ENCODE data around the gene EHMT1.

The EHMT1 gene

DNA sequence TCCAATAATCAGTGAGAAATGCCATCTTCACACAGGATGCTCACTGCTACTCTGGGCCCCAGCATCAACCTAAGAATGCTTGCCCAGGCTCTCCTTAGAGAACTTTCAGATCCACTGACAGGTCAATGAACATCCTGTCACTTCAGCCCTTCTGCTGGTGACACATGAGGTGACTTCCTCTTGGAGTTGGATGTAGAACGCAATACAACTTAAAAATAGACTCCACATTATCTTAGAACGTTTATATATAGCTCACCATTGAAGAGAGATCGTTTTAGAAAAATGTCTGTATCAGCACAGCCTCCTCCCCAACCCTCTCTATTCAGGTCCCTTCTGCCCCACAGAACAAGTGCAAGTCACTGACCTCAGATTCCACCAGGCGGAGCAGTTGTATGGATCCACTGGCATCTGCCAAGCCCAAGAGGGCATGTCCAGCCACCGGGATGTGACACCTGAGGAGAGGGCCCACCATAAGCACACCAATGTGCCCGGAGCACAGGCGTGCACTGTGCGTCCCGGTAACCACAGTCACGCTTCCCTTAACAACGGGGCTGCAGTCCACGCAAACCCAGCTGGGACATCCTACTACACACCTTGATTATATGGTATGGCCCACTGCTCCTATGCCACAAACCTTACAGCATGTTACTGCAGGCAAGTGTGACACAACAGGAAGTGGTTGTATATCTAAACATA, 42.9 kb upstream of the EHMT1 start:
- WGBS (ENCODE audit: extremely low coverage, insufficient coverage, low lambda C conversion rate): no CpG with 5 or more reads among the region's 12 CpGs
- DNase-seq: no peak

DNA sequence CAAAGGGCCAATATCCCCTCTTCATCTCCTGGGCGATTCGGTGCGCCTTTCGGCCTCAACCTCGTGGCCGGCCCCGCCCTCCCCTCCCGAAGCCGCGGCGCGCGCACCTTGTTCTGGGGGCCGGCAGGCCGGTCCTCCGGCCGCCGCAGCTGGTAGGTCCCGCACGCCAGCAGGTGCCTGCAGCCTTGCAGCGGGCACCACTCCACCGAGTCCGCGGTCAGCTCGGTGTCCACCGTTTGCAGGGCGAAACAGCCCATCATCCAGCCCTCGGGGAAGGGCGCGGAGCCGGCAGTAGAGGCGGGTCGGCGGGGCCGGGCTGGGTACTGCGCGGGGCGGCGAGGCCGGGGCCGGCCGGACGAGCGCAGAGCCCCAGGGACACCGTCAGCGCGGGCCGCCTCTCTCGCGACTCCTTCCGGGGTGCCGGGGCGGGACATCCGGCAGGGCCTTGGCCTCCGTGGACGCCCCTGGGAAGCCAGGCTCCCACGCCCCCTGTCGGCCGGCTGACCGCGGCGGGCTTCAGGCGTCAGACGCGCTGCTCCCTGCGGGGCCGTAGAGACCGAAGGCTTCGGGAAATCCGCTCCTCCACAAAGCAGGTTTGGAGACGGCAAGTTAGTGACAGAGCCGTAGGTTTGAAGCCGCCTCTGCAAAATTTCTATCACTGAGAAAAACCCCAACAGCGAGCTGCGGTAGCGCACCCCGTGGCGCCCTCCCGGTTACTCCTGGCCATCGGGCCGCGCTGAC, 40.1 kb upstream of the EHMT1 start, which contains the start of gene DPH7:
Gene DPH7 (minus strand): TSS at position 408 of the 741 bp plus-strand sequence. CDS start 148 bp downstream, at position 260.
- Histone ChIP-seq H3K56ac (ENCODE audit: low read length) (peak within 1 kb of the TSS; percentile 99), H3K79me1 (ENCODE audit: low read length) (peaks cover 15% of the 10 kb centered on the region), H3K27ac (ENCODE audit: low read depth, low read length) (peak within 1 kb of the TSS; percentile 51), H4K8ac (ENCODE audit: low read depth, low read length) (peak within 1 kb of the TSS; percentile 66), H4K5ac (ENCODE audit: low read length) (no peak within 1 kb of the TSS), H2BK15ac (replicated peaks; ENCODE audit: low read depth) (no peak within 1 kb of the TSS), H3K18ac (ENCODE audit: low read length) (peak within 1 kb of the TSS; percentile 43), H3K9ac (ENCODE audit: low read length) (peak within 1 kb of the TSS; percentile 98), H3K36me3 (ENCODE audit: control insufficient read depth, insufficient read depth, low read length) (peaks cover 19% of the 10 kb centered on the region), H2BK5ac (ENCODE audit: low read length) (no peak within 1 kb of the TSS), H3K23ac (ENCODE audit: low read length) (peak within 1 kb of the TSS; percentile 99), H3K4me1 (ENCODE audit: control insufficient read depth, low read depth, low read length) (peaks cover 5% of the 10 kb centered on the region), H3K4me3 (ENCODE audit: low read length) (peak within 1 kb of the TSS; percentile 96), H3K79me2 (ENCODE audit: control insufficient read depth, insufficient read depth, low read length) (peaks cover 26% of the 10 kb centered on the region), H3K4me2 (ENCODE audit: low read length) (peak within 1 kb of the TSS; percentile 64), H2AK5ac (ENCODE audit: low read length) (no peak within 1 kb of the TSS), H3K4ac (ENCODE audit: low read depth, low read length) (no peak within 1 kb of the TSS), H3K27me3 (ENCODE audit: insufficient read depth, low read length, poor library complexity) (no peaks in the 10 kb centered on the region), H2BK120ac (ENCODE audit: low read depth, low read length) (no peak within 1 kb of the TSS)
- peak; percentile 94 for DNase-seq
- WGBS (ENCODE audit: extremely low coverage, insufficient coverage, low lambda C conversion rate): no CpG with 5 or more reads among the region's 82 CpGs

More for the DNA sequence above, 42.9 kb upstream of the EHMT1 start:
- Histone ChIP-seq H3K36me3 (ENCODE audit: control insufficient read depth, insufficient read depth, low read length) (peaks cover 18% of the 10 kb centered on the region), H3K4me2 (ENCODE audit: low read length) (no peak overlapping the region), H4K5ac (ENCODE audit: low read length) (no peak overlapping the region), H3K4me3 (ENCODE audit: low read length) (no peak overlapping the region), H4K8ac (ENCODE audit: low read depth, low read length) (no peak overlapping the region), H3K27ac (ENCODE audit: low read depth, low read length) (no peak overlapping the region), H3K9ac (ENCODE audit: low read length) (no peak overlapping the region), H2BK15ac (replicated peaks; ENCODE audit: low read depth) (no peak overlapping the region), H2AK5ac (ENCODE audit: low read length) (no peak overlapping the region), H3K18ac (ENCODE audit: low read length) (no peak overlapping the region), H2BK120ac (ENCODE audit: low read depth, low read length) (no peak overlapping the region), H3K23ac (ENCODE audit: low read length) (no peak overlapping the region), H3K4me1 (ENCODE audit: control insufficient read depth, low read depth, low read length) (peaks cover 5% of the 10 kb centered on the region), H2BK5ac (ENCODE audit: low read length) (no peak overlapping the region), H3K4ac (ENCODE audit: low read depth, low read length) (no peak overlapping the region), H3K56ac (ENCODE audit: low read length) (no peak overlapping the region), H3K79me1 (ENCODE audit: low read length) (peaks cover 12% of the 10 kb centered on the region), H3K27me3 (ENCODE audit: insufficient read depth, low read length, poor library complexity) (no peaks in the 10 kb centered on the region), H3K79me2 (ENCODE audit: control insufficient read depth, insufficient read depth, low read length) (peaks cover 26% of the 10 kb centered on the region)

DNA sequence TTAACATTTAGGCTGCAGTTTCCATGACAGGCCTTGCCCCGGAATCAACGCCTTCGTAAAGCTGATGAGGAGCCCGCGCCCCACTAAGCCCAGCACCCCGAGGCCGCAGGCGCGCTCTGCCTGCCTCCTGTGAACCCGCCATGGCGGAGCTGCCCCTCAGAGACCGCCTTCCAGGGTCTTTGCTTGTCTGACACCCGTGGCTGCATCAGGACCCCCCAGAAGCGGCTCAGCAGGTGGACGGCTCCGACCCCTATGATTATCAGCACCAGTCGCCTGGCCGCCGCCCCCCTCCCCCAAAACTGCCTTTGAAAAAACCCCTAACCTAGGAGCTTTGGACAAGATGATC, 39.6 kb upstream of the EHMT1 start:
- Histone ChIP-seq H3K56ac (ENCODE audit: low read length) (peak overlapping the region; percentile 85), H3K79me1 (ENCODE audit: low read length) (peaks cover 15% of the 10 kb centered on the region), H2BK15ac (replicated peaks; ENCODE audit: low read depth) (no peak overlapping the region), H3K27me3 (ENCODE audit: insufficient read depth, low read length, poor library complexity) (no peaks in the 10 kb centered on the region), H2AK5ac (ENCODE audit: low read length) (no peak overlapping the region), H3K27ac (ENCODE audit: low read depth, low read length) (peak overlapping the region; percentile 29), H3K4me2 (ENCODE audit: low read length) (peak overlapping the region; percentile 48), H3K4me3 (ENCODE audit: low read length) (no peak overlapping the region), H4K5ac (ENCODE audit: low read length) (no peak overlapping the region), H3K36me3 (ENCODE audit: control insufficient read depth, insufficient read depth, low read length) (peaks cover 18% of the 10 kb centered on the region), H4K8ac (ENCODE audit: low read depth, low read length) (no peak overlapping the region), H3K4me1 (ENCODE audit: control insufficient read depth, low read depth, low read length) (peaks cover 5% of the 10 kb centered on the region), H2BK120ac (ENCODE audit: low read depth, low read length) (no peak overlapping the region), H3K18ac (ENCODE audit: low read length) (peak overlapping the region; percentile 43), H3K23ac (ENCODE audit: low read length) (peak overlapping the region; percentile 80), H2BK5ac (ENCODE audit: low read length) (no peak overlapping the region), H3K4ac (ENCODE audit: low read depth, low read length) (no peak overlapping the region), H3K9ac (ENCODE audit: low read length) (peak overlapping the region; percentile 74), H3K79me2 (ENCODE audit: control insufficient read depth, insufficient read depth, low read length) (peaks cover 26% of the 10 kb centered on the region)
- WGBS (ENCODE audit: extremely low coverage, insufficient coverage, low lambda C conversion rate): no CpG with 5 or more reads among the region's 19 CpGs
- no peak for DNase-seq

DNA sequence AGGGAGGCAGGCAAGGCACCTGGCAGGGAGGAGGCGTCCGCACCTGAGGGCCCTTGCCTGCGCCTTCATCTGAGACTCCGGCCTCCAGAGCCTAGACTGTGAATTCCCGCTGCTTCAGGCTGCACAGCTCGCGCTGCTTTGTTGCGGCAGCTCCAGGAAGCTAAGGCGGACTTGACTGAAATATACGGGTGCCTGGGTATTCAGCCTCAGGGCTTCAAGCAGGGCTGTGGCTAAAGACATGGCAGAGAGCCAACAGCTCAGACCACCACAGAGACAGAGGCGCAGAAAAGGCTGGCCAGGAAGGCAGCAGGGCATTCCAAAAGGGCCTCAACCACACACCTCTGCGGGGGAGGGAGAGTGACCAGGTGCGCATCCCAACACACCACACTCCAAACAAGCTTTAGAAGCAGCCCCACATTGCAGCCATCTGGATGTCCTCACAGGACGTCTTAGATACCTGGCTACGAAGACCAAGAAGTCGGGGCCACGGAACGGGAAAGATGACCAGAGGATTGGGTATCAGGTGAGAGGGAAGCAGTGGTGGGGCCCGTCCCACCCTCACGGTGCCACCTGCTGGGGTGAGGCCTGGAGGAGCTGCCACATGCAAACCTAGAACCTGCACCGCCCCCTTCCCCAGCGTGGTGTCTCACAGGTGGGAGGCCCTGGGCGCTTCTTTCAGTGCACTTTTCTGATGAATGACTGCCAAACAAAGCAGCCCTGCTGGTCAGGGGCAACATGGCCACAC, 38.4 kb upstream of the EHMT1 start:
- Histone ChIP-seq H2BK15ac (replicated peaks; ENCODE audit: low read depth) (no peak overlapping the region), H2AK5ac (ENCODE audit: low read length) (no peak overlapping the region), H3K4me2 (ENCODE audit: low read length) (no peak overlapping the region), H3K27ac (ENCODE audit: low read depth, low read length) (no peak overlapping the region), H3K9ac (ENCODE audit: low read length) (no peak overlapping the region), H3K4ac (ENCODE audit: low read depth, low read length) (no peak overlapping the region), H3K36me3 (ENCODE audit: control insufficient read depth, insufficient read depth, low read length) (peaks cover 15% of the 10 kb centered on the region), H4K5ac (ENCODE audit: low read length) (no peak overlapping the region), H3K27me3 (ENCODE audit: insufficient read depth, low read length, poor library complexity) (no peaks in the 10 kb centered on the region), H3K79me1 (ENCODE audit: low read length) (peaks cover 12% of the 10 kb centered on the region), H3K56ac (ENCODE audit: low read length) (no peak overlapping the region), H3K4me3 (ENCODE audit: low read length) (no peak overlapping the region), H3K18ac (ENCODE audit: low read length) (no peak overlapping the region), H3K23ac (ENCODE audit: low read length) (no peak overlapping the region), H2BK5ac (ENCODE audit: low read length) (no peak overlapping the region), H3K79me2 (ENCODE audit: control insufficient read depth, insufficient read depth, low read length) (peaks cover 25% of the 10 kb centered on the region), H3K4me1 (ENCODE audit: control insufficient read depth, low read depth, low read length) (peaks cover 5% of the 10 kb centered on the region), H2BK120ac (ENCODE audit: low read depth, low read length) (no peak overlapping the region), H4K8ac (ENCODE audit: low read depth, low read length) (no peak overlapping the region)
- DNase-seq: no peak
- WGBS (ENCODE audit: extremely low coverage, insufficient coverage, low lambda C conversion rate): no CpG with 5 or more reads among the region's 23 CpGs

DNA sequence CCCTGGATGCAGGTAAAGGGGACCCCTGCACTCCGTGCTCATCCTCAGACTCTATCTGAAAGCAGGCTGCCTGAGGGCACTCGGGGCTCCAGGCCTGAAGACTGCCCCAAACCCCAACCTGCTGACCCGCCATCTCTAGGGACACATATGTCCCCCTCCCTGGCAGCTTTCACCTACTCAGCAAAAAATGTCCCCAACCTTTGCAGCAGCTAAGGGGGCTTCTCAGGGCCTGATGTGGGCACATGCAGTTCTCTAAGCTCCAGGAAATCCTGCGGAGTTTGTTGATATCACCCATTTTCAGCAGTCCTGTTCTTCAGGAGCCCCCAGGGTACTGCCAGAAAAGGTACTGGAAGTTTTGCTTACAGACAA, 37.9 kb upstream of the EHMT1 start:
- H4K8ac ChIP-seq (ENCODE audit: low read depth, low read length): no peak overlapping the region
- H2BK5ac ChIP-seq (ENCODE audit: low read length): no peak overlapping the region
- H3K79me1 ChIP-seq (ENCODE audit: low read length): peaks cover 9% of the 10 kb centered on the region
- H3K36me3 ChIP-seq (ENCODE audit: control insufficient read depth, insufficient read depth, low read length): peaks cover 14% of the 10 kb centered on the region
- peaks cover 20% of the 10 kb centered on the region for H3K79me2 ChIP-seq (ENCODE audit: control insufficient read depth, insufficient read depth, low read length)
- H2AK5ac ChIP-seq (ENCODE audit: low read length): no peak overlapping the region
- no CpG with 5 or more reads among the region's 4 CpGs for WGBS (ENCODE audit: extremely low coverage, insufficient coverage, low lambda C conversion rate)
- H3K27ac ChIP-seq (ENCODE audit: low read depth, low read length): no peak overlapping the region
- no peak overlapping the region for H4K5ac ChIP-seq (ENCODE audit: low read length)
- H3K4me1 ChIP-seq (ENCODE audit: control insufficient read depth, low read depth, low read length): peaks cover 5% of the 10 kb centered on the region
- H3K9ac ChIP-seq (ENCODE audit: low read length): no peak overlapping the region
- H3K4me3 ChIP-seq (ENCODE audit: low read length): no peak overlapping the region
- no peak overlapping the region for H3K23ac ChIP-seq (ENCODE audit: low read length)
- H2BK15ac ChIP-seq (replicated peaks; ENCODE audit: low read depth): no peak overlapping the region
- H3K4ac ChIP-seq (ENCODE audit: low read depth, low read length): no peak overlapping the region
- no peak overlapping the region for H2BK120ac ChIP-seq (ENCODE audit: low read depth, low read length)
- no peak overlapping the region for H3K18ac ChIP-seq (ENCODE audit: low read length)
- no peak for DNase-seq
- H3K27me3 ChIP-seq (ENCODE audit: insufficient read depth, low read length, poor library complexity): no peaks in the 10 kb centered on the region
- H3K4me2 ChIP-seq (ENCODE audit: low read length): no peak overlapping the region
- H3K56ac ChIP-seq (ENCODE audit: low read length): no peak overlapping the region

Measured in mesendoderm (in vitro differentiated cells).